ENCODE data around the gene THAP5.

DNA sequence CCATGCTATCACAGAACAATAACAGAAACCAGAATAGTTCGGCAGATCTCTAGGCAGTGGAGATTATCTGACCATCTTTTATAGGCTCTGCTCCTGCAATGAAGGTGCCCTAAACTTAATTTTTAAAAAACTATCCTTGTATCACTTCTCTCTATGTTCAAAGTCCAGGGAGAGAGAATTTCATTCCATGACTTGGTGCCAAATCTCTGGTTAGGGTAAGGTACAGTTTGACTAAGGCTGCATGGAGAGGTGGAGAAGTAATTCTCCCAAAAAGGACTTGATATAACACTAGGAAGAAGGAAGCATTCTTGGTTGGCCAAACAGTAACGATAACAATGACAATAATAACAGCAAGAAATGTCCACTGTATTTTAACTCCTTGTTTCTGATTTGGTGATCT lies 40.1 kb upstream of the THAP5 start:
- TF ChIP-seq, protein P1, sequence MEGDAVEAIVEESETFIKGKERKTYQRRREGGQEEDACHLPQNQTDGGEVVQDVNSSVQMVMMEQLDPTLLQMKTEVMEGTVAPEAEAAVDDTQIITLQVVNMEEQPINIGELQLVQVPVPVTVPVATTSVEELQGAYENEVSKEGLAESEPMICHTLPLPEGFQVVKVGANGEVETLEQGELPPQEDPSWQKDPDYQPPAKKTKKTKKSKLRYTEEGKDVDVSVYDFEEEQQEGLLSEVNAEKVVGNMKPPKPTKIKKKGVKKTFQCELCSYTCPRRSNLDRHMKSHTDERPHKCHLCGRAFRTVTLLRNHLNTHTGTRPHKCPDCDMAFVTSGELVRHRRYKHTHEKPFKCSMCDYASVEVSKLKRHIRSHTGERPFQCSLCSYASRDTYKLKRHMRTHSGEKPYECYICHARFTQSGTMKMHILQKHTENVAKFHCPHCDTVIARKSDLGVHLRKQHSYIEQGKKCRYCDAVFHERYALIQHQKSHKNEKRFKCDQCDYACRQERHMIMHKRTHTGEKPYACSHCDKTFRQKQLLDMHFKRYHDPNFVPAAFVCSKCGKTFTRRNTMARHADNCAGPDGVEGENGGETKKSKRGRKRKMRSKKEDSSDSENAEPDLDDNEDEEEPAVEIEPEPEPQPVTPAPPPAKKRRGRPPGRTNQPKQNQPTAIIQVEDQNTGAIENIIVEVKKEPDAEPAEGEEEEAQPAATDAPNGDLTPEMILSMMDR (IDR thresholded peaks at IDR 0.05): no peak
- no peak for TF ChIP-seq POLR2A (IDR thresholded peaks at IDR 0.05)
